CD14-positive monocyte (primary cell): ENCODE results near the gene CUX1. TPM values are rescaled to one million over a fixed set of nuclear protein-coding genes. Genes with fewer than 3 reads are reported as not detected.

Experiments
- DNase-seq, 3 donors: peaks; one replicate each; pipeline ENCODE4 v3.0.0-alpha.2; 2011 to 2022
- H2AFZ ChIP-seq: 2 replicates; pipeline ENCODE4 v1.6.0; 2012; ENCODE audit warnings: mild to moderate bottlenecking, low read depth, low read length, inconsistent platforms; ENCODE audit not compliant: insufficient read depth, poor library complexity, severe bottlenecking
- H3K27ac ChIP-seq, 2 donors: 1 replicate in 1 of 2; 2 replicates in 1 of 2; pipeline ENCODE4 v1.5.1; 2012 to 2013; ENCODE audit warnings: low read length in 2 of 2, control low read depth in 1 of 2, inconsistent platforms in 1 of 2, low read depth in 1 of 2, mild to moderate bottlenecking in 1 of 2
- H3K27me3 ChIP-seq, 2 donors: one replicate each; pipeline versions ENCODE4 v1.6.0 to v1.6.1; 2011 to 2013; ENCODE audit warnings: low read length in 2 of 2; ENCODE audit not compliant: control insufficient read depth in 2 of 2, insufficient read depth in 2 of 2
- H3K36me3 ChIP-seq, 2 donors: replicated peaks in 1 of 2; 1 replicate in 1 of 2; 2 replicates in 1 of 2; pipeline versions ENCODE4 v1.5.1 to v1.6.1; 2012 to 2013; ENCODE audit warnings: low read length in 2 of 2, control low read depth in 1 of 2, inconsistent platforms in 1 of 2, mild to moderate bottlenecking in 1 of 2; ENCODE audit not compliant: insufficient read depth in 2 of 2, control insufficient read depth in 1 of 2
- H3K4me1 ChIP-seq, 2 donors: 1 replicate in 1 of 2; 2 replicates in 1 of 2; pipeline versions ENCODE4 v1.5.1 to v1.6.1; 2012 to 2013; ENCODE audit warnings: low read length in 2 of 2, control low read depth in 1 of 2, inconsistent platforms in 1 of 2, mild to moderate bottlenecking in 1 of 2, moderate library complexity in 1 of 2; ENCODE audit not compliant: insufficient read depth in 2 of 2, control insufficient read depth in 1 of 2
- H3K4me2 ChIP-seq: replicated peaks from 2 replicates; pipeline ENCODE3; 2012; ENCODE audit warnings: low read length, moderate library complexity, mild to moderate bottlenecking; ENCODE audit not compliant: poor library complexity, severe bottlenecking; ENCODE audit errors: extremely low read depth
- H3K4me3 ChIP-seq, 3 experiments: fragments of 200-600 bp in 1 of 3; sonication (generic) in 1 of 3; replicated peaks in 1 of 3; 1 replicate in 2 of 3; 2 replicates in 1 of 3; pipeline ENCODE4 v1.5.1; 2011 to 2013; ENCODE audit warnings: low read length in 3 of 3, mild to moderate bottlenecking in 3 of 3, control low read depth in 2 of 3, low read depth in 2 of 3, inconsistent platforms in 1 of 3, moderate library complexity in 1 of 3
- H3K79me2 ChIP-seq: 2 replicates; pipeline ENCODE4 v1.6.0; 2012; ENCODE audit warnings: mild to moderate bottlenecking, control low read depth, inconsistent platforms, low read length, moderate library complexity; ENCODE audit not compliant: insufficient read depth
- H3K9ac ChIP-seq: 2 replicates; pipeline ENCODE4 v1.6.0; 2017; ENCODE audit warnings: low read length, mild to moderate bottlenecking; ENCODE audit not compliant: insufficient read depth, poor library complexity, severe bottlenecking
- H3K9me3 ChIP-seq, 2 donors: replicated peaks in 1 of 2; 1 replicate in 1 of 2; 2 replicates in 1 of 2; pipeline versions ENCODE4 v1.5.1 to v1.6.1; 2012 to 2013; ENCODE audit warnings: low read length in 2 of 2, control low read depth in 1 of 2; ENCODE audit not compliant: control insufficient read depth in 1 of 2, insufficient read depth in 1 of 2
- H4K20me1 ChIP-seq: 2 replicates; pipeline ENCODE4 v1.6.0; 2012; ENCODE audit warnings: mild to moderate bottlenecking, low read length, control low read depth, moderate library complexity; ENCODE audit not compliant: insufficient read depth
- H3K27ac Mint-ChIP-seq, 7 donors: one replicate each; pipeline ENCODE4 v1.8.0; 2020; ENCODE audit warnings: mild to moderate bottlenecking in 7 of 7, mixed read lengths in 7 of 7, moderate library complexity in 6 of 7, inconsistent platforms in 2 of 7
- H3K27me3 Mint-ChIP-seq, 3 donors: one replicate each; pipeline ENCODE4 v1.8.0; 2021 to 2022; ENCODE audit warnings: low read depth in 3 of 3, mild to moderate bottlenecking in 3 of 3, mixed read lengths in 3 of 3, moderate library complexity in 3 of 3, inconsistent platforms in 1 of 3
- H3K36me3 Mint-ChIP-seq, 2 donors: one replicate each; pipeline ENCODE4 v1.8.0; 2020; ENCODE audit warnings: mixed read lengths in 2 of 2, inconsistent platforms in 1 of 2, mild to moderate bottlenecking in 1 of 2
- H3K4me1 Mint-ChIP-seq: one replicate; pipeline ENCODE4 v1.8.0; 2020; ENCODE audit warnings: mild to moderate bottlenecking, mixed read lengths
- H3K4me3 Mint-ChIP-seq, 2 donors: one replicate each; pipeline ENCODE4 v1.8.0; 2020; ENCODE audit warnings: mild to moderate bottlenecking in 2 of 2, mixed read lengths in 2 of 2, moderate library complexity in 1 of 2
- H3K9me3 Mint-ChIP-seq, 7 donors: one replicate each; pipeline ENCODE4 v1.8.0; 2020 to 2022; ENCODE audit warnings: mixed read lengths in 7 of 7, mild to moderate bottlenecking in 6 of 7, moderate library complexity in 6 of 7, inconsistent platforms in 2 of 7
- WGBS: methylation state at CpG from one replicate; pipeline ENCODE4 v1.1.5; 2013; ENCODE audit warnings: missing lambda C conversion rate; ENCODE audit not compliant: insufficient coverage; 5-methylcytosine and 5-hydroxymethylcytosine counted together
- intact Hi-C, 2 donors: fragments of 100-400 bp; cut with micrococcal nuclease; formaldehyde crosslinking; loops; one replicate each; pipeline versions ENCODE4 v1.15.0 to v1.15.1; 2023
- polyA plus RNA-seq, 3 donors: library from polyadenylated mRNA; depleted of rRNA in 1 of 3; unstranded in 2 of 3; stranded (reverse) in 1 of 3; fragments of 300-500 nt in 2 of 3; fragments of >200 nt in 1 of 3; fragmentation: Illumina TruSeq in 2 of 3; gene quantifications; 1 replicate in 2 of 3; 2 replicates in 1 of 3; pipeline ENCODE4 v1.2.3, GENCODE V29; 2012 to 2021
- TF ChIP-seq, protein P1 (sequence below): fragments of 200-600 bp; IDR thresholded peaks from one replicate; pipeline ENCODE4 v1.8.0; 2022; ENCODE audit warnings: antibody characterized with exemption, mild to moderate bottlenecking

The CUX1 gene
- polyA plus RNA-seq, 3 donors, result 17.6 to 38.0 (median 28.0) TPM

DNA sequence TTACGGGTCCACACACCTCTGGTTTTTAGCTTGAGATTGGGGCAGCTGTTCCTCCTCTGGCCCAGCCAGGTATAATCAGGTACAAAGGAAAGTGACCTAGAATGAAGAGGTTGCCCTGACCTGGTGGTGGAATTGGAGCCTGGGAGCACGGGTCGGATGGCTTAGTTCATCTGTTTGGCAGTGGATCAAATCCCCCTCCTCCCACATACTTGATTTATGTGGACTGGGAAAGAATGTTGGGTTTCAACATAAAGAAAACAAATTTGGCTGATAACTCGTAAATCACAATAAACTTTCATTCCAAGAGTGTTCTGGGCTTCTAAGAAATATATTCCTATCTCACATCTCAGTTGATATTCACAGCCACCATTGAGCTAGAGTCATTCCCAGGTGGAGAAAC lies 186.8 kb downstream of the CUX1 start:
- peaks cover 89% of the 10 kb centered on the region for H3K79me2 ChIP-seq
- H3K27ac Mint-ChIP-seq, result peak overlapping the region in 2 of 7 donors; percentile 15 to 68
- no peak overlapping the region for H3K4me3 ChIP-seq
- peaks cover 99% of the 10 kb centered on the region for H4K20me1 ChIP-seq
- H3K36me3 Mint-ChIP-seq, result peaks cover 22 to 32% of the 10 kb centered on the region in 2 donors
- no peaks in the 10 kb centered on the region for H3K9me3 Mint-ChIP-seq
- H3K9ac ChIP-seq, result no peak overlapping the region
- WGBS, result no CpG with 5 or more reads among the region's 4 CpGs
- no peak for DNase-seq
- H3K27me3 ChIP-seq, result no peaks in the 10 kb centered on the region
- TF ChIP-seq, protein P1, sequence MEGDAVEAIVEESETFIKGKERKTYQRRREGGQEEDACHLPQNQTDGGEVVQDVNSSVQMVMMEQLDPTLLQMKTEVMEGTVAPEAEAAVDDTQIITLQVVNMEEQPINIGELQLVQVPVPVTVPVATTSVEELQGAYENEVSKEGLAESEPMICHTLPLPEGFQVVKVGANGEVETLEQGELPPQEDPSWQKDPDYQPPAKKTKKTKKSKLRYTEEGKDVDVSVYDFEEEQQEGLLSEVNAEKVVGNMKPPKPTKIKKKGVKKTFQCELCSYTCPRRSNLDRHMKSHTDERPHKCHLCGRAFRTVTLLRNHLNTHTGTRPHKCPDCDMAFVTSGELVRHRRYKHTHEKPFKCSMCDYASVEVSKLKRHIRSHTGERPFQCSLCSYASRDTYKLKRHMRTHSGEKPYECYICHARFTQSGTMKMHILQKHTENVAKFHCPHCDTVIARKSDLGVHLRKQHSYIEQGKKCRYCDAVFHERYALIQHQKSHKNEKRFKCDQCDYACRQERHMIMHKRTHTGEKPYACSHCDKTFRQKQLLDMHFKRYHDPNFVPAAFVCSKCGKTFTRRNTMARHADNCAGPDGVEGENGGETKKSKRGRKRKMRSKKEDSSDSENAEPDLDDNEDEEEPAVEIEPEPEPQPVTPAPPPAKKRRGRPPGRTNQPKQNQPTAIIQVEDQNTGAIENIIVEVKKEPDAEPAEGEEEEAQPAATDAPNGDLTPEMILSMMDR, result no peak
- no peak overlapping the region for H2AFZ ChIP-seq
- H3K4me2 ChIP-seq, result no peak overlapping the region
- no peaks in the 10 kb centered on the region for H3K9me3 ChIP-seq
- peaks cover 0 to 5% (median 0%) of the 10 kb centered on the region in 3 donors for H3K27me3 Mint-ChIP-seq
- no peak overlapping the region for H3K4me3 Mint-ChIP-seq
- no peaks in the 10 kb centered on the region for H3K4me1 ChIP-seq
- H3K27ac ChIP-seq, result no peak overlapping the region
- intact Hi-C loops, result no loop called here
- no peaks in the 10 kb centered on the region for H3K4me1 Mint-ChIP-seq
- H3K36me3 ChIP-seq, result peaks cover 2 to 23% of the 10 kb centered on the region in 2 donors

DNA sequence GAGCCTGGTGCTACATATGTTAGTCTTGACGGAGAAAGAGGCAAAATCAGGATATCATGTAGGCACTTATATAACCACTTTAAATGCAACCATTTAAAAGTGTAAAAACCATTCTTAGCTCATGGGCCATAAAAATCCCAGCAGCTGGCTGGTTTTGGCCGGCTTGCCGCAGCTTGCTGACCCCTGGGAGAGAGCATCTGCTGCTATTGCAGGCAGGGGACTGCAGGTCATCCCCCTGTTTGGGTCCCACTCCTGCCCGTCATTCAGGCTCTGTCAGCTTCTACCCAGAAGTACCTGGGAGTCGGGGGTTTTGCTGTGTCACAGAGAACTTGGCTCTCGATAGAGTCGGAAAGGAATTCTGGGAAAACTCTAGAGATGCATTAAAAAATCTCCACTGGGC lies 187.4 kb downstream of the CUX1 start:
- H3K27me3 ChIP-seq, result no peaks in the 10 kb centered on the region
- TF ChIP-seq, protein P1, result no peak
- peaks cover 89% of the 10 kb centered on the region for H3K79me2 ChIP-seq
- no peaks in the 10 kb centered on the region for H3K9me3 ChIP-seq
- 98% methylated on average over 7 of the region's 7 CpGs for WGBS
- peaks cover 2 to 29% of the 10 kb centered on the region in 2 donors for H3K36me3 ChIP-seq
- no peaks in the 10 kb centered on the region for H3K4me1 ChIP-seq
- peak overlapping the region in 1 of 7 donors; percentile 15 for H3K27ac Mint-ChIP-seq
- DNase-seq, result no peak
- no peak overlapping the region for H2AFZ ChIP-seq
- peaks cover 0 to under 1% (median 0%) of the 10 kb centered on the region in 7 donors for H3K9me3 Mint-ChIP-seq
- H3K27ac ChIP-seq, result peak overlapping the region in 1 of 2 donors; percentile 2
- peaks cover 28 to 35% of the 10 kb centered on the region in 2 donors for H3K36me3 Mint-ChIP-seq
- H3K27me3 Mint-ChIP-seq, result peaks cover 0 to 5% (median 0%) of the 10 kb centered on the region in 3 donors
- H4K20me1 ChIP-seq, result peaks cover 99% of the 10 kb centered on the region
- intact Hi-C loops, result no loop called here
- H3K9ac ChIP-seq, result no peak overlapping the region
- H3K4me1 Mint-ChIP-seq, result no peaks in the 10 kb centered on the region
- H3K4me2 ChIP-seq, result no peak overlapping the region
- no peak overlapping the region for H3K4me3 ChIP-seq
- H3K4me3 Mint-ChIP-seq, result no peak overlapping the region
